HG03039 (cell line): ENCODE measurements around the gene NTNG1.
A peak's percentile ranks its signal among the peaks of the same experiment; 100 is the strongest.

Experiments
- ATAC-seq: cut with Tn5 transposase; IDR thresholded peaks from one replicate; pipeline ENCODE4 v1.9.1; 2021; ENCODE audit warnings: mild to moderate bottlenecking, moderate library complexity; ENCODE audit not compliant: unreplicated experiment

Gene NTNG1

GRCh38 chr1:107254306-107254705, 113.5 kb downstream of the NTNG1 start:
- ATAC-seq: no peak

- no peak for ATAC-seq
These were observed 114.6 kb downstream of the NTNG1 start for GRCh38 chr1:107255469-107255868.

GRCh38 chr1:107262467-107263286, 121.8 kb downstream of the NTNG1 start:
- no peak for ATAC-seq

GRCh38 chr1:107263291-107263915, 122.6 kb downstream of the NTNG1 start:
- ATAC-seq: no peak

GRCh38 chr1:107264007-107264406, 123.2 kb downstream of the NTNG1 start:
- no peak for ATAC-seq

- ATAC-seq: no peak
These were observed 123.7 kb downstream of the NTNG1 start for GRCh38 chr1:107264561-107264960.

GRCh38 chr1:107267489-107267888, 126.7 kb downstream of the NTNG1 start:
- ATAC-seq: no peak

GRCh38 chr1:107272321-107272720, 131.5 kb downstream of the NTNG1 start:
- no peak for ATAC-seq

- ATAC-seq: no peak
These were observed 132.7 kb downstream of the NTNG1 start for GRCh38 chr1:107273515-107273914.

- ATAC-seq: no peak
These were observed 133.4 kb downstream of the NTNG1 start for GRCh38 chr1:107274227-107274626.

- ATAC-seq: no peak
These were observed 135.4 kb downstream of the NTNG1 start for GRCh38 chr1:107276247-107276646.

- ATAC-seq: peak; percentile 56
These were observed 136.2 kb downstream of the NTNG1 start for GRCh38 chr1:107277022-107277421.

- peak; percentile 72 for ATAC-seq
These were observed 145.3 kb downstream of the NTNG1 start for GRCh38 chr1:107286125-107286524.

GRCh38 chr1:107291987-107292386, 151.1 kb downstream of the NTNG1 start:
- no peak for ATAC-seq

GRCh38 chr1:107293901-107294613, 153.2 kb downstream of the NTNG1 start:
- ATAC-seq: no peak

GRCh38 chr1:107294686-107295085, 153.8 kb downstream of the NTNG1 start:
- ATAC-seq: no peak

GRCh38 chr1:107297681-107298080, 156.8 kb downstream of the NTNG1 start:
- ATAC-seq: no peak

- ATAC-seq: no peak
These were observed 157.7 kb downstream of the NTNG1 start for GRCh38 chr1:107298526-107298925.

- no peak for ATAC-seq
These were observed 158.7 kb downstream of the NTNG1 start for GRCh38 chr1:107299521-107299920.

- no peak for ATAC-seq
These were observed 169.1 kb downstream of the NTNG1 start for GRCh38 chr1:107309962-107310361.

GRCh38 chr1:107315652-107316051, 174.8 kb downstream of the NTNG1 start:
- no peak for ATAC-seq

- ATAC-seq: no peak
These were observed 178.1 kb downstream of the NTNG1 start for GRCh38 chr1:107318932-107319331.
